ENCODE data around the gene CACNA1G. TPM values are rescaled to one million over a fixed set of nuclear protein-coding genes. Genes with fewer than 3 reads are reported as not detected.

Gene CACNA1G
- total and polyA plus RNA-seq, 7 donors = 0.02 to 0.24 (median 0.04) TPM; not detected in 2

DNA sequence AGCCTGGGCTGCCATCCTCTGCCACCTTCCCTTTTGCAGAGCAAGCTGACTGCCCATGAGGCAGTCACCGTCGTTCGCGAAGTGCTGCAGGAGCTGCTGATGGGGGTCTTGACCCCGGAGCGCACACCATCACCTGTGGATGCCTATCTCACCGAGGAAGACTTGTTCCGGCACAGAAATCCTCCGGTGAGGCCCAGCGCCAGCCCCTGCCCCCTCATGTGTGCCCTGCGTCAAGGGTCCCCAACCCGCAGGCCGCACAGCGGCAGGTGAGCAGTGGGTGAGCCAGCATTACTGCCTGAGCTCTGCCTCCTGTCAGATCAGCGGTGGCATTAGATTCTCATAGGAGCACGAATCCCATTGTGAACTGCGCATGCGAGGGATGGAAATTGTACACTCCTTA lies 35.7 kb upstream of the CACNA1G start:
- DNase-seq (no peak), ATAC-seq (no peak)
- Histone ChIP-seq H3K27ac (no peak overlapping the region), H3K4me3 (no peak overlapping the region), H3K4me1 (no peaks in the 10 kb centered on the region), H3K27me3 (ENCODE audit: insufficient read depth in 3 of 3, low read length in 2 of 3) (no peaks in the 10 kb centered on the region), H3K36me3 (ENCODE audit: insufficient read depth in 1 of 2, low read depth in 1 of 2) (no peaks in the 10 kb centered on the region), H3K9me3 (no peaks in the 10 kb centered on the region)
- TF ChIP-seq, protein P1, sequence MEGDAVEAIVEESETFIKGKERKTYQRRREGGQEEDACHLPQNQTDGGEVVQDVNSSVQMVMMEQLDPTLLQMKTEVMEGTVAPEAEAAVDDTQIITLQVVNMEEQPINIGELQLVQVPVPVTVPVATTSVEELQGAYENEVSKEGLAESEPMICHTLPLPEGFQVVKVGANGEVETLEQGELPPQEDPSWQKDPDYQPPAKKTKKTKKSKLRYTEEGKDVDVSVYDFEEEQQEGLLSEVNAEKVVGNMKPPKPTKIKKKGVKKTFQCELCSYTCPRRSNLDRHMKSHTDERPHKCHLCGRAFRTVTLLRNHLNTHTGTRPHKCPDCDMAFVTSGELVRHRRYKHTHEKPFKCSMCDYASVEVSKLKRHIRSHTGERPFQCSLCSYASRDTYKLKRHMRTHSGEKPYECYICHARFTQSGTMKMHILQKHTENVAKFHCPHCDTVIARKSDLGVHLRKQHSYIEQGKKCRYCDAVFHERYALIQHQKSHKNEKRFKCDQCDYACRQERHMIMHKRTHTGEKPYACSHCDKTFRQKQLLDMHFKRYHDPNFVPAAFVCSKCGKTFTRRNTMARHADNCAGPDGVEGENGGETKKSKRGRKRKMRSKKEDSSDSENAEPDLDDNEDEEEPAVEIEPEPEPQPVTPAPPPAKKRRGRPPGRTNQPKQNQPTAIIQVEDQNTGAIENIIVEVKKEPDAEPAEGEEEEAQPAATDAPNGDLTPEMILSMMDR (IDR thresholded peaks at IDR 0.05) = no peak
- WGBS, 3 donors = 86 to 92% (median 88%) methylated on average over 18 of the region's 18 CpGs
- intact Hi-C loops (cut with DNase I) = no loop called here

DNA sequence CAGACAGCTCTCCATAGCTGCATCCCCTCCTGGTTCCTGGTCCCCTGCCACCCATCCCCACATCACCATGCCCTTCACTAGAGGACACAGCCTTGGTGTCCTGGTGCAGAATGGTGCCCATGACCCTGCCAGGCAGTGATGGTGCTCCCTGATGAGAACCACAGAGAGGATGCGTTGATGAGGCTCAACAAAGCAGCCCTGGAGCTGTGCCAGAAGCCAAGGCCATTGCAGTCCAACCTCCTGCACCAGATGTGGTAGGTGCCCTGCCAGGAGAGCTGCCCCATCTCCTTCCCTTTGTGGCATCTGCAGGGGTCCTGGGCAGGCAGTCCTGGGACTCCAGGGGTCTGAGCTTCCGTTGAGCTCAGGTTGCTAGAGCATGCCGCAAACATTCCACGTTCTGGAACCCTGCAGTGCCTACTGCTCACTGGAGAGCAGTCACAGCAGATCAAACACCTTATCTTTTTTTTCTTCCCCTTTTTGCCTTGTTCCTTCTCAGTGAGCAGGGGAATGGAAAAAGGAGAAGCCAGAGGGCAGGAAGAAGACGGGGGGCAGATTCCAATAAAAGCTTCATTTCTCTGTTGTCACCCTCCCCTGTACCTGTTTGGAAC lies 33.3 kb upstream of the CACNA1G start:
- H3K9me3 ChIP-seq = no peaks in the 10 kb centered on the region
- no peaks in the 10 kb centered on the region for H3K36me3 ChIP-seq (ENCODE audit: insufficient read depth in 1 of 2, low read depth in 1 of 2)
- H3K4me3 ChIP-seq = no peak overlapping the region
- no peaks in the 10 kb centered on the region for H3K4me1 ChIP-seq
- no peak overlapping the region for H3K27ac ChIP-seq
- TF ChIP-seq, protein P1 (IDR thresholded peaks at IDR 0.05) = no peak
- no peak for DNase-seq
- WGBS, 3 donors = 59 to 76% (median 69%) methylated on average over 5 of the region's 5 CpGs
- ATAC-seq = no peak
- H3K27me3 ChIP-seq (ENCODE audit: insufficient read depth in 3 of 3, low read length in 2 of 3) = peaks cover 0 to 11% (median 2%) of the 10 kb centered on the region in 3 donors
- intact Hi-C loops (cut with DNase I) = no loop called here

DNA sequence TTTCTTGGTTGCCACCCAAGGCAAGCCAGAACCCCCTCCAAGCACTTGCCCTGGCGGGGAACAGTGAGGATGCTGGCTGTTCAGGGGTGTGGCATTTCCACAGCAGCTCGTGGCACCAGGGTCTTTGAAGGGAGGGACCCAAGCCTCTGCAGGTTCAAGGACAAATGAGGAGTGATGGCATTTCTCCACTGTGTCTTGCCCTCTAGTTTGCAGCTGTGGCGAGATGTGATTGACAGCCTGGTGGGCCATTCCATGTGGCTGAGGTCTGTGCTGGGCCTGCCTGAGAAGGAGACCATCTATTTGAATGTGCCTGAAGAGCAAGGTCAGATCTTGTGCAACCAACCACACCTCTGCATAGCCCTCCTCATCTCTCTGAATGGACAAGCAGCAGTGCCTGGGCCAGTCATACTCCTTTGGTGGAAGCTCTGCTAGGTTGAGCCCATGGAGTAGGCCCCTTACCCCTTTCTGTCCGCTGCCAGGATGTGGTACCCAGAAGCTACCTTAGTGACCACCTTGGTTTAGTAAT lies 32.5 kb upstream of the CACNA1G start:
- WGBS, 3 donors = 45 to 90% (median 73%) methylated on average over 4 of the region's 4 CpGs
- H3K9me3 ChIP-seq = no peaks in the 10 kb centered on the region
- H3K36me3 ChIP-seq (ENCODE audit: insufficient read depth in 1 of 2, low read depth in 1 of 2) = no peaks in the 10 kb centered on the region
- H3K4me1 ChIP-seq = peaks cover 5% of the 10 kb centered on the region
- H3K27me3 ChIP-seq (ENCODE audit: insufficient read depth in 3 of 3, low read length in 2 of 3) = peaks cover 0 to 17% (median 2%) of the 10 kb centered on the region in 3 donors
- no peak overlapping the region for H3K27ac ChIP-seq
- no peak for DNase-seq
- TF ChIP-seq, protein P1 (IDR thresholded peaks at IDR 0.05) = no peak
- ATAC-seq = no peak
- no peak overlapping the region for H3K4me3 ChIP-seq
- intact Hi-C loops (cut with DNase I) = no loop called here

DNA sequence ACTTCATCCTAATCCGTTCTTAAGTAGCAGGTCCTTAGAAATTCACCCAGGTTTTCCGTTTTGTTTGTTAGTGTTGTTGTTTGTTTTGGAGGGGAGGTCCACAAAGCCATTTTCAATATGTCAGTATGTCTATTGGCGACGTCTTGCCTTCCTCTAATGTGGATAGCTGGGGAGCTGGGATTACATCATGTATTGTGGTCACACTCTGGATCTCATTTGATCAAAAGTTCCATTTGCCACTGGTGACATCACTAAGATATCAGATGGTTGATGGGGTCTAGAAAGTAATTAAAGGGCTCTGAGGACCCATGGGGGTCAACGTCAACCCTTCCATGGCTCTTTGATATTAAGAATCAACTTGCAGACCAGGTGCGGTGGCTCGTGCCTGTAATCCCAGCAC lies 30.7 kb upstream of the CACNA1G start:
- no peak for ATAC-seq
- peaks cover 0 to 29% (median 2%) of the 10 kb centered on the region in 3 donors for H3K27me3 ChIP-seq (ENCODE audit: insufficient read depth in 3 of 3, low read length in 2 of 3)
- intact Hi-C loops (cut with DNase I) = no loop called here

More for the DNA sequence above, 30.7 kb upstream of the CACNA1G start:
- no peak overlapping the region for H3K27ac ChIP-seq
- H3K4me3 ChIP-seq = no peak overlapping the region
- H3K4me1 ChIP-seq = peaks cover 14% of the 10 kb centered on the region
- TF ChIP-seq, protein P1 (IDR thresholded peaks at IDR 0.05) = no peak
- WGBS, 3 donors = 87 to 95% (median 89%) methylated on average over 7 of the region's 7 CpGs
- DNase-seq = no peak
- no peaks in the 10 kb centered on the region for H3K9me3 ChIP-seq
- H3K36me3 ChIP-seq (ENCODE audit: insufficient read depth in 1 of 2, low read depth in 1 of 2) = no peaks in the 10 kb centered on the region

Measured in psoas muscle (tissue), 8 donors.